SK-N-SH treated with all-trans-retinoic acid at 6 μM for 48 hours (cell line): ENCODE results near the gene GOLGA8B.
"Not testable (repeated sequence)": the region's sequence is repeated elsewhere in the genome, so short reads cannot be mapped to it uniquely, and the experiment has no call there.

Source experiments
- ATAC-seq: fragments of 200-7000 bp; cut with Tn5 transposase; 3 replicates; pipeline ENCODE4 v1.9.1; 2020; ENCODE audit warnings: mild to moderate bottlenecking, moderate library complexity
- ARNTL ChIP-seq: fragments of 450-650 bp; formaldehyde crosslinking; IDR thresholded peaks from 2 replicates; pipeline ENCODE4 v1.5.0; 2020; ENCODE audit warnings: low read depth, mild to moderate bottlenecking, moderate library complexity, borderline replicate concordance
- BACH2 ChIP-seq: fragments of 250-450 bp; sonication (Bioruptor Pico); IDR thresholded peaks from 2 replicates; pipeline ENCODE4 v1.9.0; 2021; ENCODE audit warnings: mild to moderate bottlenecking, borderline replicate concordance
- CSDC2 ChIP-seq: fragments of 250-450 bp; sonication (Bioruptor Pico); IDR thresholded peaks from 2 replicates; pipeline ENCODE4 v1.5.0; 2020; ENCODE audit warnings: mild to moderate bottlenecking, moderate library complexity
- ESRRG ChIP-seq: fragments of 250-450 bp; sonication (Bioruptor Pico); IDR thresholded peaks from 2 replicates; pipeline ENCODE4 v1.6.1; 2021; ENCODE audit warnings: mild to moderate bottlenecking
- GLIS3 ChIP-seq: fragments of 250-450 bp; sonication (Bioruptor Pico); IDR thresholded peaks from 2 replicates; pipeline ENCODE4 v1.5.0; 2020; ENCODE audit warnings: mild to moderate bottlenecking, moderate library complexity
- ISL1 ChIP-seq: fragments of 250-450 bp; sonication (Bioruptor Pico); IDR thresholded peaks from 2 replicates; pipeline ENCODE4 v2.1.2; 2022; ENCODE audit warnings: mild to moderate bottlenecking, moderate library complexity
- OSR1 ChIP-seq: fragments of 250-450 bp; sonication (Bioruptor Pico); IDR thresholded peaks from 2 replicates; pipeline ENCODE4 v1.8.0; 2022; ENCODE audit warnings: moderate library complexity, mild to moderate bottlenecking, inconsistent platforms
- RARB ChIP-seq: fragments of 250-450 bp; sonication (Bioruptor Pico); IDR thresholded peaks from 2 replicates; pipeline ENCODE4 v1.8.0; 2021; ENCODE audit warnings: mild to moderate bottlenecking, moderate library complexity
- SNAI2 ChIP-seq: fragments of 250-450 bp; sonication (Bioruptor Pico); IDR thresholded peaks from 2 replicates; pipeline ENCODE4 v1.5.0; 2020; ENCODE audit warnings: mild to moderate bottlenecking, moderate library complexity
- TCF4 ChIP-seq: fragments of 250-450 bp; sonication (Bioruptor Pico); IDR thresholded peaks from 2 replicates; pipeline ENCODE4 v1.8.0; 2021; ENCODE audit warnings: mild to moderate bottlenecking, moderate library complexity, borderline replicate concordance
- TOX ChIP-seq: fragments of 250-450 bp; sonication (Bioruptor Pico); IDR thresholded peaks from 2 replicates; pipeline ENCODE4 v1.8.0; 2021; ENCODE audit warnings: mild to moderate bottlenecking, moderate library complexity, borderline replicate concordance
- ZC3H10 ChIP-seq: fragments of 250-450 bp; sonication (Bioruptor Pico); IDR thresholded peaks from 2 replicates; pipeline ENCODE4 v1.5.1; 2021; ENCODE audit warnings: mild to moderate bottlenecking, moderate library complexity
- ZFP3 ChIP-seq: fragments of 250-450 bp; sonication (Bioruptor Pico); IDR thresholded peaks from 2 replicates; pipeline ENCODE4 v1.5.0; 2020; ENCODE audit warnings: mild to moderate bottlenecking, moderate library complexity
- ZNF565 ChIP-seq: fragments of 450-650 bp; formaldehyde crosslinking; conservative IDR thresholded peaks from 2 replicates; pipeline ENCODE4 v1.5.0; 2020; ENCODE audit warnings: low read depth, mild to moderate bottlenecking, moderate library complexity
- ZNF70 ChIP-seq: fragments of 450-650 bp; formaldehyde crosslinking; IDR thresholded peaks from 2 replicates; pipeline ENCODE4 v1.5.0; 2020; ENCODE audit warnings: mild to moderate bottlenecking, moderate library complexity
- ZNF8 ChIP-seq: fragments of 450-650 bp; formaldehyde crosslinking; IDR thresholded peaks from 2 replicates; pipeline ENCODE4 v1.5.0; 2020; ENCODE audit warnings: mild to moderate bottlenecking, moderate library complexity
- TF ChIP-seq, protein P1 (sequence below): fragments of 250-450 bp; sonication (Bioruptor Pico); IDR thresholded peaks from 2 replicates; pipeline ENCODE4 v1.8.0; 2020; ENCODE audit warnings: mild to moderate bottlenecking, moderate library complexity, borderline replicate concordance
- TF ChIP-seq, protein P2 (sequence below): fragments of 250-450 bp; sonication (Bioruptor Pico); IDR thresholded peaks from 2 replicates; pipeline ENCODE4 v1.5.1; 2021; ENCODE audit warnings: mild to moderate bottlenecking, moderate library complexity
- TF ChIP-seq, protein P3 (sequence below): fragments of 250-450 bp; sonication (Bioruptor Pico); IDR thresholded peaks from 2 replicates; pipeline ENCODE4 v1.5.1; 2020; ENCODE audit warnings: low read depth, mild to moderate bottlenecking, moderate library complexity
- TF ChIP-seq, protein P4 (sequence below): fragments of 250-450 bp; sonication (Bioruptor Pico); IDR thresholded peaks from 2 replicates; pipeline ENCODE4 v1.8.0; 2021; ENCODE audit warnings: low read depth, mild to moderate bottlenecking, moderate library complexity, borderline replicate concordance

GOLGA8B gene

GRCh38 chr15:34594361-34594760 is 10.9 kb upstream of the GOLGA8B start:
- ATAC-seq: no peak
- TF ChIP-seq, protein P1, sequence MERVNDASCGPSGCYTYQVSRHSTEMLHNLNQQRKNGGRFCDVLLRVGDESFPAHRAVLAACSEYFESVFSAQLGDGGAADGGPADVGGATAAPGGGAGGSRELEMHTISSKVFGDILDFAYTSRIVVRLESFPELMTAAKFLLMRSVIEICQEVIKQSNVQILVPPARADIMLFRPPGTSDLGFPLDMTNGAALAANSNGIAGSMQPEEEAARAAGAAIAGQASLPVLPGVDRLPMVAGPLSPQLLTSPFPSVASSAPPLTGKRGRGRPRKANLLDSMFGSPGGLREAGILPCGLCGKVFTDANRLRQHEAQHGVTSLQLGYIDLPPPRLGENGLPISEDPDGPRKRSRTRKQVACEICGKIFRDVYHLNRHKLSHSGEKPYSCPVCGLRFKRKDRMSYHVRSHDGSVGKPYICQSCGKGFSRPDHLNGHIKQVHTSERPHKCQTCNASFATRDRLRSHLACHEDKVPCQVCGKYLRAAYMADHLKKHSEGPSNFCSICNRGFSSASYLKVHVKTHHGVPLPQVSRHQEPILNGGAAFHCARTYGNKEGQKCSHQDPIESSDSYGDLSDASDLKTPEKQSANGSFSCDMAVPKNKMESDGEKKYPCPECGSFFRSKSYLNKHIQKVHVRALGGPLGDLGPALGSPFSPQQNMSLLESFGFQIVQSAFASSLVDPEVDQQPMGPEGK (CRISPR knock-in tag): no peak
- TF ChIP-seq GLIS3 (no peak), ZNF70 (CRISPR knock-in tag) (no peak), ZNF8 (CRISPR knock-in tag) (no peak)
- TF ChIP-seq, protein P2, sequence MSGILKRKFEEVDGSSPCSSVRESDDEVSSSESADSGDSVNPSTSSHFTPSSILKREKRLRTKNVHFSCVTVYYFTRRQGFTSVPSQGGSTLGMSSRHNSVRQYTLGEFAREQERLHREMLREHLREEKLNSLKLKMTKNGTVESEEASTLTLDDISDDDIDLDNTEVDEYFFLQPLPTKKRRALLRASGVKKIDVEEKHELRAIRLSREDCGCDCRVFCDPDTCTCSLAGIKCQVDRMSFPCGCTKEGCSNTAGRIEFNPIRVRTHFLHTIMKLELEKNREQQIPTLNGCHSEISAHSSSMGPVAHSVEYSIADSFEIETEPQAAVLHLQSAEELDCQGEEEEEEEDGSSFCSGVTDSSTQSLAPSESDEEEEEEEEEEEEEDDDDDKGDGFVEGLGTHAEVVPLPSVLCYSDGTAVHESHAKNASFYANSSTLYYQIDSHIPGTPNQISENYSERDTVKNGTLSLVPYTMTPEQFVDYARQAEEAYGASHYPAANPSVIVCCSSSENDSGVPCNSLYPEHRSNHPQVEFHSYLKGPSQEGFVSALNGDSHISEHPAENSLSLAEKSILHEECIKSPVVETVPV: no peak

DNA sequence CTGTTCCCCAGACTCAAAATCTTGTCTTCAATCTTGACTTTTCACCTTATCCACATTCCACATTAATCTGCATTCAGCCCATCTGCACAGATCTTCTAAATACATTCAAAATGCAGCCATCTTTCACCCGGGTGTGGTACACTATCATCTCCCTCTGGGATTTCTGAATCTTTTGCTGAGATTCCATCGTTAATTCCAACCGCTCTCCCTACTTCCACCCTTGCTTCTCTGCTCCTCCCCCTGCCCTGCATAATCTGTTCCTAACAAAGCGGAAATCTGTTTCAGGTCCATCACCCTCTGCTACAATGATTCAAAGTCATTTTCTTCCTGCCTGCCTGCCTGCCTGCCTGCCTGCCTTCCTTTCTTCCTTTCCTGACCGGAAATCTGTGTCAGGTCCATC is 7.9 kb upstream of the GOLGA8B start:
- TF ChIP-seq RARB (CRISPR knock-in tag) (no peak), ARNTL (CRISPR knock-in tag) (no peak), SNAI2 (no peak)
- TF ChIP-seq, protein P2: no peak
- no peak for ATAC-seq

DNA sequence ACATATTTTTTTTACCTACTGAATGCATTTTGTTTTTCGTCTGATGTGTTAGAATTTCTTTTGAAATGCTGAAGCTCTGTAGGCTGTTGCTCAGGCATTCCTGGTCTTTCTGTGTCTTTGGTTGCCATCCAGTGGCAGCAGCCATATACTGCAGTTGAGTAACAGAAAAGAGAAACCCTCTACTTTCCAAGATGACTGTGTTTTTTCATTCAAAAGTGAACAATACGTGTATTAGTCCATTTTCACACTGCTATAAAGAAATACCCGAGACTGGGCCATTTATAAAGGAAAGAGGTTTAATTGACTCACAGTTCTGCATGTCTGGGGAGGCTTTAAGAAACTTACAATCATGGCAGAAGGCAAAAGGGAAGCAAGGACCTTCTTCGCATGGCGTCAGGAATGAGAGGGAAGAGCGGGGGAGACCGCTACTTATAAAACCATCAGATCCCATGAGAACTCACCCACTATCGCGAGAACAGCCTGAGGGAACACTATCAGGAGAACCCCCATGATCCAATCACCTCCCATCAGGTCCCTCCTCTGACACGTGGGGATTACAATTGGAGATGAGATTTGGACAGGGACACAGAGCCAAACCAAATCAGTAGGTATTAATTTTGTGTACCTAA is 4.7 kb upstream of the GOLGA8B start:
- ATAC-seq: peak; percentile 77
- TF ChIP-seq SNAI2: no peak
- TF ChIP-seq GLIS3: no peak
- no peak for TF ChIP-seq ISL1 (CRISPR knock-in tag)
- no peak for TF ChIP-seq BACH2 (CRISPR knock-in tag)
- TF ChIP-seq OSR1 (CRISPR knock-in tag): no peak
- no peak for TF ChIP-seq ZNF8 (CRISPR knock-in tag)
- TF ChIP-seq, protein P3, sequence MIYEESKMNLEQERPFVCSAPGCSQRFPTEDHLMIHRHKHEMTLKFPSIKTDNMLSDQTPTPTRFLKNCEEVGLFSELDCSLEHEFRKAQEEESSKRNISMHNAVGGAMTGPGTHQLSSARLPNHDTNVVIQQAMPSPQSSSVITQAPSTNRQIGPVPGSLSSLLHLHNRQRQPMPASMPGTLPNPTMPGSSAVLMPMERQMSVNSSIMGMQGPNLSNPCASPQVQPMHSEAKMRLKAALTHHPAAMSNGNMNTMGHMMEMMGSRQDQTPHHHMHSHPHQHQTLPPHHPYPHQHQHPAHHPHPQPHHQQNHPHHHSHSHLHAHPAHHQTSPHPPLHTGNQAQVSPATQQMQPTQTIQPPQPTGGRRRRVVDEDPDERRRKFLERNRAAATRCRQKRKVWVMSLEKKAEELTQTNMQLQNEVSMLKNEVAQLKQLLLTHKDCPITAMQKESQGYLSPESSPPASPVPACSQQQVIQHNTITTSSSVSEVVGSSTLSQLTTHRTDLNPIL (CRISPR knock-in tag): no peak
- TF ChIP-seq ZC3H10 (CRISPR knock-in tag): no peak
- TF ChIP-seq, protein P4, sequence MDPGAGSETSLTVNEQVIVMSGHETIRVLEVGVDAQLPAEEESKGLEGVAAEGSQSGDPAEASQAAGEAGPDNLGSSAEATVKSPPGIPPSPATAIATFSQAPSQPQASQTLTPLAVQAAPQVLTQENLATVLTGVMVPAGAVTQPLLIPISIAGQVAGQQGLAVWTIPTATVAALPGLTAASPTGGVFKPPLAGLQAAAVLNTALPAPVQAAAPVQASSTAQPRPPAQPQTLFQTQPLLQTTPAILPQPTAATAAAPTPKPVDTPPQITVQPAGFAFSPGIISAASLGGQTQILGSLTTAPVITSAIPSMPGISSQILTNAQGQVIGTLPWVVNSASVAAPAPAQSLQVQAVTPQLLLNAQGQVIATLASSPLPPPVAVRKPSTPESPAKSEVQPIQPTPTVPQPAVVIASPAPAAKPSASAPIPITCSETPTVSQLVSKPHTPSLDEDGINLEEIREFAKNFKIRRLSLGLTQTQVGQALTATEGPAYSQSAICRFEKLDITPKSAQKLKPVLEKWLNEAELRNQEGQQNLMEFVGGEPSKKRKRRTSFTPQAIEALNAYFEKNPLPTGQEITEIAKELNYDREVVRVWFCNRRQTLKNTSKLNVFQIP (CRISPR knock-in tag): no peak
- TF ChIP-seq TCF4 (CRISPR knock-in tag): no peak
- TF ChIP-seq RARB (CRISPR knock-in tag): no peak
- TF ChIP-seq ESRRG (CRISPR knock-in tag): no peak
- TF ChIP-seq ZFP3 (CRISPR knock-in tag): no peak
- TF ChIP-seq TOX: no peak
- TF ChIP-seq CSDC2: no peak
- no peak for TF ChIP-seq ARNTL (CRISPR knock-in tag)

GRCh38 chr15:34585966-34586365 is 2.5 kb upstream of the GOLGA8B start:
- ATAC-seq: not testable (repeated sequence)

- TF ChIP-seq TCF4 (CRISPR knock-in tag): no peak
- no peak for TF ChIP-seq ZNF565 (CRISPR knock-in tag)
- TF ChIP-seq, protein P2: no peak
- ATAC-seq: no peak
Measured at GRCh38 chr15:34584996-34585395, 1.5 kb upstream of the GOLGA8B start.
